Activated T-cell treated with anti-CD3 and anti-CD28 coated beads for 24 hours (primary cell): ENCODE data around the gene TGFB1I1.
A peak's percentile ranks its signal among the peaks of the same experiment; 100 is the strongest.
"Not testable (repeated sequence)": the region's sequence is repeated elsewhere in the genome, so short reads cannot be mapped to it uniquely, and the experiment has no call there.

Experiments used
- DNase-seq: peaks from one replicate; pipeline ENCODE4 v3.0.0-alpha.2; 2020; ENCODE audit warnings: low read depth

The TGFB1I1 gene

DNA sequence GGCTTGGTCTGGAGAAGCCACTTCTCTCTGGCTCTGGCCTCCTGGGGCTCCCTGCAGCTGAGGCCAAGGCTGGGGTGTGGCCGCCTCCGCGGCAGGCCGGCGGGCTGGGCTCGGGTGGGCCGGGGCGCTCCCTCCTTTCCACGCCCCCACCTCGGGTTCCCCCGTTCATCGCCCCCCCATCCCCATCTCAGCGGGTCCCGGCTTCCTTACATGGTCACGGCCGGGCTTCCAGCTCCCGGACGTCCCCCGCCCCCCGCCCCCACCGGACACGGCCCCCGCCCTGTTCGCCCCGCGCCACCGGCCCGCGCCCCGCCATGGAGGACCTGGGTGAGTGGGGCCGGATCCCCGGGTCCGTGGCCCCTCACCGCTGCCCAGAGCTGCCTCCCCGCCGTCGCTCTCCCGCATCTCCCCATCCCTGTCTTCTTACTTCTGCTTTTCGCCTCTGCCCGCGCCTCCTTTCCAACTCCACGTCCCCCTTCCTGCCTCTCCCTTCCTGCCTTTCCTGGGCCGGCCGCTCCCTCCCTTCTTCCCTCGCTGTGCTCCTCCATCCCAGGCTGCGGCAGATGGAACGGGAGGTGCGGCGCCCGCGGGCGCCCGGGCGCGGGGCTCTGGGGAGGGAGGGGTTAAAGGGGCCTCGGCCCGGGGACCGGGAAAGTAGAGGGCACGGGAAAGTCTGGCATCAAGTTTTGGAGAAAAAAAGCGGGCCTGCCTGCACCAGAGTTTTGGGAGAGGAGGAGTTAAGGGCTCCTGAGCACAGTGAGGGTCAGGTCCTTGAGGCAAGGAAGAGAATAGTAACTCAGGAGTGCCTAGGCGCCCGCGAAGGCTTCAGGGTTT lies at the start of gene TGFB1I1:
TGFB1I1 (plus strand) TSS at position 278 of the 834 bp plus-strand sequence; CDS start at position 315, 37 bp downstream.
- DNase-seq: no peak

DNA sequence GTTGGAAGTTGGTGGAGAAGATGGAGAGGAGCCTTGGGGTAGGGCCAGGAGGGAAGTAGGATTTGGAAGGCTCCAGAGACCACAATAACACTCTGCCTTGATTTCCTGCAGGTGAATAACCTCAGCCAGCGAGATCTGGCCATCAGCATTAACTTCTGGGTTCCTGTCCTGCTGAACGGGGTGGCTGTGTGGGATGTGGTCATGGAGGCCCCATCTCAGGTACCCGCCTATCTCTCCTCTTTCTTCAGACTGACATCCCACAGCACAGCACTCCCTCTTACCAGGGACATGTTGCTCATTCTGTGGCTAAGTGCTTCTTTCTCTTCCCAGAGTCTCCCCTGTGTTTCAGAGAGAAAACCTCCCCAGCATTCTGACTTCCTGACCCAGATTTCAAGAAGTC lies 48.7 kb upstream of the TGFB1I1 start:
- no peak for DNase-seq

DNA sequence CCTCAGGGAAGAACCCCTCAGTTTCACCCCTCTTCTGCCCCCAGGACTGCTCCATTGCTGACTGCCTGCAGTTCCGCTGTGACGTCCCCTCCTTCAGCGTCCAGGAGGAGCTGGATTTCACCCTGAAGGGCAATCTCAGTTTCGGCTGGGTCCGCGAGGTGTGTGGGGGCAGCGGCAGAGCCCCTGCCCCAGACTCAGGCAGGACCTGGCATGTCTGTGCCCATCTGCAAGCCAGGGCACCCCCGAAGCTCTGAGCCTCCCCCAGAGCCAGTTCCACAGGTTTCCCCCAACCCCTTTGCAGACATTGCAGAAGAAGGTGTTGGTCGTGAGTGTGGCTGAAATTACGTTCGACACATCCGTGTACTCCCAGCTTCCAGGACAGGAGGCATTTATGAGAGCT lies 48.2 kb upstream of the TGFB1I1 start:
- no peak for DNase-seq

DNA sequence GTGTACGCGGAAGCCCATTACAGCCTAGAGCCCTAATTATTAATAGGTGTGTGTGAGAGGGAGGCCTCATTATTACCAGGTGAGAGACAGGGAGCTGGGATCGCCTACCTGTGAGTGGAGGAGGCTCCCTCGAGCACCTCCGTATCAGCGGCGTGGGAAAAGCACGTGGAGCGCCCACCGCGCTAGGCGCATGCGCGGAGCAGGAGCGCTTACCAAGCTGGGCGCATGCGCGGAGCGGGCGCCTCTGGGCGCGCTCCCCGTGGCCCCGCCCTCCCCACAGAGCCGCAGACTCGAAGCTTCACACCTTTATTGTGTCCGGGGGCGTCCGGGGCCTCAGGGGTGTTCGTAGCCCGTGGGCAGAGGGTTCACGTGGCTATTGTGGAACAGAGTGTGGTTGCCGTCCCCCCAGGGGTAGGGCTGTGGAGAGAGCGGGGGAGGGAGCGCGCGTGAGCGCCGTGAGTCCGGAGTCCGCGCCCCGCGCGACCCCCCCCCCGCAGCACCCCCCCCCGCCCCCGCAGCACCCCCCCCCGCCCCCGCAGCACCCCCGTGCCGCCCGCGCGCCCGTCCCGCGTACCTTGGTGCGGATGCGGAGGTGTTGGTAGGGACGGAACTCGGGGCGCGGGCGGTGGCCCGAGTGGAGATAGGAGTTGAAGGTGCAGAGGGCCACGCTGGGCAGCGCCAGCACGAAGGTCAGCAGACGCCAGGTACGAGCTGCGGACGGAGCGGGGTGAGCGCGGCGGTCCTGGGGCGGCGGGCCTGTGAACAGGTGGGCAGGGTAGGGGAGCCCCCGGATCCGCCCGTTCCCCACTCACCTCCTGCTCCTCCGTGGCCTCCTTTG lies 44.3 kb upstream of the TGFB1I1 start:
- DNase-seq: peak; percentile 53

DNA sequence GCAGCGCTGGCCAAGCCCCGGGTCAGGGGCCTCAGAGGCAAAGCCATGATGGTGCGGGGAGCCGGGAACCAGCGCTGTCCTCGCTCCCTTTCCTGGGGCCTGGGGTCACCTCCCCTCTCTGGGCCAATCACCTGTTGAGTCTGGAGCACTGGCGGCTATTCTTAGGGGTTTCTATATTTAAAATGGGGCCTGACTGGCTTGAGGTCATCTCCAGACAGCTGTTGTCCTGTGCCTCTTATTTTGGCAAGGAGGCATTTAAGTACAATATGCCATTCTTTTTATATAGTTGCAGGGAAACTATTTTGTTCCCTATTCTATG lies 43.7 kb upstream of the TGFB1I1 start, which contains the start of gene COX6A2:
COX6A2 (minus strand) TSS at position 82 of the 319 bp plus-strand sequence; CDS start at position 47, 35 bp downstream.
- no peak for DNase-seq

DNA sequence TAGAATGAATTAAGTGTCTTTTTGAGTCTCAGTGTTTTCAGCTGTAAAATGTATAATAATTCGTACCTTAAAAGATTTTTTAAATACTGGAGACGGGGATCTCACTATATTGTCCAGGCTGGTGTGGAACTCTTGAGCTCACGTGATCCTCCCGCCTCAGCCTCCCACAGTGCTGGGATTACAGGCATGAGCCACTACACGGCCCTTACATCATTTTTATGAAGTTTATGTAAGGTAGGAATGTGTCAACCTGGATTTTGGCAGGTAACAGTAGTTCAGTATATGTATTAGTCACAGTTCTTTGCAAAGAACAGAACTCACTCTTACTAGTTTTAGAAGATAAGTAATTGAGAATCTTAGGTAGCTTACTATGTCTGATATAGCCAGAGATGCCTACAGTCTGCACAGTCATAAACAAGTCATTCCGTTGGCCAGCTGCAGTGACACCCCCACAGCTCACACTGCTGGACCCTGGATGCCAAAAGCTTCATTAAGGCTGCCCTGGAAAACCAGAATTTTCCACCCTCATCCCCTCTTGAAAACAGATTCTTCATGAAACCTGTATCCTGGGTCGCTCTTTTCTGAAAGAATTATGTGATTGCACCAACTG lies 43.2 kb upstream of the TGFB1I1 start:
- no peak for DNase-seq

DNA sequence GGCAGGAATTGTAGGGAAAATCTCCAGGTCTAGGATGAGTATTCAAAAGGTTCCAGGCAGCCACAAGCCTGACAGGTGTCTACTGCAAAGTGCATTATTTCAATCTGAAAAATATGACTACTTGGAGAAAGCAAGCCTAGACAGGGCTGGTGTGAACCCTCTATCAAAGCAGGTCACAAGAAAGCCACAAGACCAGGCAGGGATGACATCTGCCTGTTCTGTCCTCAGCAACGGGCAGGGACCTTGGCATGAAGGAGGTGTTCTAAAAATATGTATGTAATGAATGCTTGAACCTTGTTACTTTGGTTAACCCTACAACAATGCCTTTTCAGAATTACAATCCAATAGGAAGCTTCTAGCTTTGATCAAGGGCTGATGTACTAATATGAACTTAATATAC lies 42.6 kb upstream of the TGFB1I1 start:
- DNase-seq: no peak

DNA sequence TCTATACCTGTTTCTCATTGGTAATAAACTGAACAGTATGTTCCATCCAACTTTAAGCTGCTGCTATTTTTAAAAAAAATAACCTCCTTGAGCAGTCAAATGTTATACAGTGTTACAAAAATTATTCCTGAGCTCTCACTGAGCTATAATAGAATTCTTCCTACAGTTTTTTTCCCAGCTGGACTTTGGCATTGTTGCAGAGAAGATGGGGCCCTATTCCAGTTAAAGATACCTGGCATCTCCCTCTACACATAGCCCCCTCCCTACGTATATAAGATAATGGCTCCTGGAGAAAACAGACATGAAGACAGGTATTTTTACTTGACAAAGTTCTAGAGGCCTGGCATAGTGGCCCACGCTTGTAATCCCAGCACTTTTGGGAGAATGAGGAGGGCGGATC lies 42.2 kb upstream of the TGFB1I1 start:
- no peak for DNase-seq

DNA sequence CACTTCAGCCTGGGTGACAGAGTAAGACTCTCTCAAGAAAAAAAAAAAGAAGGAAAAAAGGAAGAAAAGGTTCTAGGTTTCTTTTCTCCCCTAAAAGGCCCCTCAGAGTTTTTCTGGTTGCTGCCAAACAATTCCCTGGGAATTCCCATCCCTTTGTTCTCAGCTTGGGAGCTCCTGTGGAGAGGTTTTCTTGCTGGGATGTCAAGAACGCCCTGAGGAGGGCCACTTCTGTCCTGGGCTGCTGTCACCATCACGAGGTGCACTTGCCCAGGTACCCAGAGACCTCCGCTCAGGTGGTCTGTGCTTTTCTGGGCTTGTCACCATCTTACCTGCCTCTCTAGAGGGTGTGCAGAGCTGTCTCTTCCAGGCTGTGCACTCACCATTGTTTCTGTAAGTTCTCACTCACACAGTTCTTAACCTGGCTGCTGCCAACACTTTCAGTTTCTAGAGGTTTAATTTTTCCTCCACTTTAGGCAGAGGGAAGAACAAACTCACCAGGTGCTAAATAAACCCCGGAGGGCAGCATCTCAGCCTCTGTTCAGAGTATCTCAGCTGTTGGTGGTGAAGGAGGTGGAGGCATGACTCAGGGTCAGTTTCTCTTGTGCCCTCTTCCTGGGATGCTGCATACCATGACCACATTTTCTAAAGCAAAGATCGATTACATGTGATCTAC lies 41.4 kb upstream of the TGFB1I1 start:
- DNase-seq: no peak

DNA sequence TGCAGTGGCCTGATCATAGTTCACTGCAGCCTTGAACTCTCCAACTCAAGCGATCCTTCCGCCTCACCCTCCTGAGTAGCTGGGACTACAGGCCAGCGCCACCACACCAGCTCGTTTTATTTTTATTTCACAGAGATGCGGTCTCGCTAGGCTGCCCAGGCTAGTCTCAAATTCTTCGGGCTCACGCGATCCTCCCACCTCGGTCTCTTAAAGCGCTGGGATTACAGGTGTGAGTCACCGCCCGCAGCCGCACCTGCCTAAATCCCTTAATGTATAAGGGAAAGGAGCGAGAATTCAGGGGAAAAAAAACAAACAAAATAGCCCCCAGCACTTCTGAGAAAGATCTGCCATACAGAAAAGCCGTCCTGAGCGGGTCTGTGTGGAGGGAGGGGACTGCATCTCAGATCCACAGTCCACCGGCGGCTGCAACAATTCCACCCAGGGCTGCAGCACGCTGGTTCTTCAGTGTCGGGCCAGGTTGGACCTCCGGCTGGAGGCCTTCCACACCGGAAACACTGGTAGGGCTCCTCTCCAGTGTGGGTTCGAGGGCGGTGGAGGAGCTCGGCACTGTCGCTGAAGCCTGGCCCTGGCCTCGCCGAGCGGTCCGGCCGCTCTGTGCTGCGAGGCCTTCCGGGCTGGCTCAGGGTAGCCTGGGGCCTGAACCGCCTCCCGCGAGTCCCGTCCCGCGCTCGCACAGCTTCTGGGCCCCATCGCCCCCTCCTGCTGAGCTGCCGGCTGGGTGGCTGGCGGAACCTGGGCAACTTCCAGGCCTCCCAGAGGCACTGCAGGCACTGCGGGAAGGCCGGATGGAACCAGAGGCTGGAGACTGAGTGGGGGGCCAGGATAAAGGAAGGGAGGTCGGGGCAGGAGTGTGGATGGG lies 36.4 kb upstream of the TGFB1I1 start:
- no peak for DNase-seq

DNA sequence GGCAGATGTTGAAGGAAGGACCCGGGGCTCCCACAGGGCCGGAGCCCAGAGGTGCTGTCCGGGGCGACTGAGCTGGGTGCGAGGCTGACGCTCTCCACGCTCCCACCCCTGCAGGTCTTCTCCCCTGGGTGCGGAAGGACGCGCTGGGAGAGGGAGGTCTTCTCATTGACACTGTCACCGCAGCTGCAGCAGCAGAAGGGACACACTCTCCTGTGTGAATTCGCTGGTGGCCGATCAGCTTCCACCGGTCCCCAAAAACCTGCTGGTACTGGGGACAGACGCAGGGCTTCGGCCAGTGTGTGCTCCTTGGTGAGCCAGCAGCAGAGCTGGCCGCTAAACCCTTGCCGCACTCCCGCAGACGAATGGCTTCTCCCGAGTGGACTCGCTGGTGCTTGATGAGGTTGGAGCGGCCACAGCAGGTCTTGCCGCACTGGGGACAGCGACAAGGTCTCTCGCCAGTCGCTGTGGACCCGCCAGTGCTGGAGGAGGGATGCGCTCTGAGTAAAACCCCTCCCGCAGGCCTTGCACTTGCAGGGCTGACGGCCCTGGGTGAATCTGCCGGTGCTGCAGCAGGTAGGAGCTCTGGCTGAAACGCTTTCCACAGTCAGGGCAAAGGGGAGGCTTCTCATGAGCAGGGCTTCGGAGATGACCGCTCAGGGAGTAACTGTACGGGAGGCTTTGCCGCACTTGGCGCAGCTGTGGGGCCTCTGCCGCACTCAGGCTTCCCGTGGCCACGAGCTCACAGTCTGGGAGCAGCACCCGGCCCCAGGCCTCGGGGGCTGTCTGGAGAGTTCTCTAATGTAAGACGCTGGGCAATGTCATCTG lies 35.5 kb upstream of the TGFB1I1 start:
- no peak for DNase-seq

DNA sequence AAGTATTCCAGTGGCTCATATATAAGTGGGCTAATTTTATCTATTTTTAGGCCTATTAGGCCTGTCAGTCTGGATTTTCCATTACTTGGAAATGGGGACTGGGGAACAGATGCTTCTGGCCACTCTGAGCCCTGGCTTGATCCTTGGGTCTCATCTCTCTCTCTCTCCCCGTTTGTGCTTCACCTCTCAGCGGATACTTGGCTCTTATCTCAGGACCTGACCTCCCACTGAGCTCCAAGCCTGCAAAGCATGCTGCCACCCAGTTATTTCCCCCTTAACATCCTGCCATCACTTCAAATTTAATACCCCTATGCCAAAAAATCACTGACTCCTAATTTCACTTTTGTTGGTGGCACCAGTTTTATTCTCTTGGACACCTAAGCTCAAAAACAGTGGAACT lies 33.5 kb upstream of the TGFB1I1 start:
- no peak for DNase-seq

DNA sequence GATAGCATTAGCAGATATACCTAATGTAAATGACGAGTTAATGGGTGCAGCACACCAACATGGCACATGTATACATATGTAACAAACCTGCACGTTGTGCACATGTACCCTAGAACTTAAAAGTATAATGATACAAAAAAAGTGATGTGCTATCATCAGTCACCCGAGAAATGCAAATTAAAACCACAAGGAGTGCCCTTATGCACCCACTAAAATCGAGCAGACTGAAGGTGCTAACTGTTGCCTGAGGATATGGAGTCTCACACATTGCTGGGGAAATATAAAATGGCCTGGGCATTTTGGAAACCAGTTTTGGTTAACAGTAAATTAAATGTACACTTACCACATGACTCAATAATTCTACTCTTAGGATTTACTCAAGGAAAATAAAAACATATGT lies 32.9 kb upstream of the TGFB1I1 start:
- not testable (repeated sequence) for DNase-seq

DNA sequence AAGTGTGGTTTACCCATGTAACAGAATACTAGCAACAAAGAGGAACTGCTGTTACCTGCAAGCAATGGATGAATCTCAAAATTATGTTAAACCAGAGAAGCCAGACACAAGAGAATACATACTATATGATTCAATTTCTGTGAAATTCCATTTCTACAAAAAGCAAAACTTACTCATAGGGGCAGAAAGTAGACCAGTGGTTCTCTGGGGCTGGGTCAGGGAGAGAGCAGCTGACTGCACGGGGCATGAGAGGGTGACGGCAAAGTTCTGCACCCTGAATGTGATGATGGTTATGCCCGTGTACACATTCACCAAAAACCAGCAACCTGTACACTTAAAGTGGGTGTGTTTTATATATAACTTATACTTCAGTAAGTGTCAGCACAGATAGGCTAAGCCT lies 32.4 kb upstream of the TGFB1I1 start:
- no peak for DNase-seq

DNA sequence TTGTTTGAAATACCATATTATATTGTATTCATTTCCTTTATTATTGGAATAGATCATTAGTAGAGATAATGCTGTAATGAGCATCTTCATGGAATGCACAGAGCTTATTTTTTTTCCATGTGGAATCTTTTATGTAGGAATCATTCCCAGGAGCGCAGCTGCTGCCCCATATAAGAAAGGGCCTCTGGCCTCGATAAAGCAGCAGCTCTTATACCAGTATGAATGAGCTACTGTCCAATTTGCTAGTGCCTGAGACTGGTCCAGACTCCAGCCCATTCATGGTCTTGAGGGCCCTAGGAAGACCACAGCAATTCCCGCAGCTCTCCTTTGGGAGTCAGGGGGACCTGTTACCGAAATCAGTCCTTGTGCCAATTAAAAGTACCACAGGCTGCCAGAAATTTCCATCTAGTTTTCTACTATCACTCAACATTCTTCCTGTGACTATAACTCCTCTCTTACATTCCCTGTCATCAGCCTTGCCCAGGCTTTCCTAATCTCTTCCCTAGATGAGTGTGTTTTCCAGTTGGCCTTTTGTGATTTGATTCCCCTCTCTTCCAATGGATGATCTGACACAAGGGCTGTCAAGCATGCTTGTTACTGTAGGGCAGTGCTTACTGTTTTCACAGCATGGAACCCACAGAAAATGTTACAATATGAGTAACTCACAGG lies 31.3 kb upstream of the TGFB1I1 start:
- DNase-seq: no peak

DNA sequence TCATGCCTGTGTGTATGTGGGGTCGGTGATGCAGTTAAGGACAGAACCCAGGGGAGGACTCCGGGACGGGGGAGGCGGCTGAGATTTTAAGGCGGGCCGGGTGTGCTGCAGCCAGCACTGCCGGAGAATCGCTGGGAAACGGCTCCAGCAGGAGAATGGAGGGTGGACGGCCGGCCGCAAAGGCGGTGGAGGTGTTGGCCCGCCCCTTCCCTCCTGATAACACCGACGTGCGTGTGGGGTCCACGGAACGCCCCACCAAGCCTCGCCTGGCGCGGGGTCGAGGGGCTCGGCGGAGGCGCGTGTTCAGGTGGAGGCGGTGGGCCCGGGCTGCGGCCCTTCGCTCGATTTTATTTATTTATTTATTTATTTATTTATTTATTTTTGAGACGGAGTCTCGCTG lies 30.0 kb upstream of the TGFB1I1 start:
- DNase-seq: no peak

DNA sequence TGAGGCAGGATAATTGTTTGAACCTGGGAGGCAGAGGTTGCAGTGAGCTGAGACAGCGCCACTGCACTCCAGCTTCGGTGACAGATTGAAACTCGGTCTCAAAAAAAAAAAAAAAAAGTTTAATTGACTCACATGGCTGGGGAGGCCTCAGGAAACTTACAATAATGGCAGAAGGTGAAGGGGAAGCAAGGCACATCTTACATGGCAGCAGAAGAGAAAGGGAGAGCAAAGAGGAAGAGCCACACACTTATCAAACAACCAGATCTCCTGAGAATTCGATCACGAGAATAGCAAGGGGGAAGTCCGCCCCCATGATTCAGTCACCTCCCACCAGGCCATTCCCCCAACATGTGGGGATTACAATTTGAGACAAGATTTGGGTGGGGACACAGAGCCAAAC lies 26.0 kb upstream of the TGFB1I1 start:
- not testable (repeated sequence) for DNase-seq

DNA sequence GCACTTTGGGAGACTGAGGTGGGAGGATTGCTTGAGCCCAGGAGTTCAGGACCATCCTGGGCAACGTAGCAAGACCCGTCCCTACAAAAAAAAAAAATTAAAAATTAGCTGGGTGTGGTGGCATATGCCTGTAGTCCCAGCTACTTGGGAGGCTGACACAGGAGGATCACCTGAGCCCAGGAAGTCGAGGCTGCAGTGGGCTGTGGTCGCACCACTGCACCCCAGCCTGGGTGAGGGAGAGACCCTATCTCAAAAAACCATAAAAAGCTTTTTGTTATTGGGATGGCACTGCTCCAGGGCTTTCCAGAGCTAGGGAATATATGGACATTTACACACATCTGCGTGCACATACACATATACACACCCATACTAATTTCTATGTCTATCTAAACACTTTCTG lies 20.8 kb upstream of the TGFB1I1 start:
- no peak for DNase-seq

DNA sequence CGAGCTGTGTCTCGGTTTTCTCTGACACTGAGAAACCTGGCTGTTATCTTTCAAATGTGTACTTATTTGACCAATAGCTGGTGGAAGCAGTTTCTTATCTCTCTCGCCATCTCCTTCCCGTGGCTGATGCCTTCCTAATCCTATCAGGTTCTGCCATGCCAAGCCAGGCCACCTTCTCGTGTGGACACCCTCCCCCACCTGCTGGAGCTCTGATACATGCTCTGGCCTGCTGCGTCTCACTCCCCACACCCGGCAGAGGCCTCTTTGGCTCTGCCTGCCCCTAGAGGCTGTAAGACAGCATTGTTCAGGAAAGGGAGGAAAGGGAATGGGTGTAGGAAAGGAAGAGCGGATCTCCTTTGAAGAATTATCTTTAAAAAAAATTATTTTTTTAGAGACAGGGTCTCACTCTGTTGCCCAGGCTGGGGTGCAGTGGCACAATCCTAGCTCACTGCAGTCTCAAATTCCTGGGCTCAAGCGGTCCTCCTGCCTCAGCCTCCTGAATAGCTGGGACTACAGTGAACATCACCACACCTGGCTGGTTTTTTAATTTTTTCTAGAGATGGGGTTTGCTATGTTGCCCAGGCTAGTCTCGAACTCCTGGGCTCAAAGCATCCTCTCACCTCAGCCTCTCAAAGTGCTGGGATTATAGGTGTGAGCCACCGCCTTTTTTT lies 20.1 kb upstream of the TGFB1I1 start:
- DNase-seq: no peak
